GM21825 (cell line): ENCODE measurements around the gene SLC12A7.
"Not testable (repeated sequence)": the region's sequence is repeated elsewhere in the genome, so short reads cannot be mapped to it uniquely, and the experiment has no call there.

ENCODE experiments used
- ATAC-seq: cut with Tn5 transposase; IDR thresholded peaks from one replicate; pipeline ENCODE4 v1.9.1; 2021; ENCODE audit warnings: mild to moderate bottlenecking, moderate library complexity; ENCODE audit not compliant: unreplicated experiment

SLC12A7 gene

GRCh38 chr5:1127959-1128785 is 16.3 kb upstream of the SLC12A7 start:
- ATAC-seq: no peak

- not testable (repeated sequence) for ATAC-seq
Observed at GRCh38 chr5:1125695-1126094, 13.8 kb upstream of the SLC12A7 start.

- ATAC-seq: no peak
Observed at GRCh38 chr5:1125030-1125357, 13.1 kb upstream of the SLC12A7 start.

- ATAC-seq: no peak
Observed at GRCh38 chr5:1124205-1125029, 12.6 kb upstream of the SLC12A7 start.

- ATAC-seq: no peak
Observed at GRCh38 chr5:1123418-1124147, 11.7 kb upstream of the SLC12A7 start.

GRCh38 chr5:1122511-1123294 is 10.8 kb upstream of the SLC12A7 start:
- no peak for ATAC-seq

- no peak for ATAC-seq
Observed at GRCh38 chr5:1121891-1122290, 10.0 kb upstream of the SLC12A7 start.

GRCh38 chr5:1121044-1121443 is 9.2 kb upstream of the SLC12A7 start:
- no peak for ATAC-seq

- no peak for ATAC-seq
Observed at GRCh38 chr5:1120236-1120999, 8.6 kb upstream of the SLC12A7 start.

- no peak for ATAC-seq
Observed at GRCh38 chr5:1119312-1119831, 7.5 kb upstream of the SLC12A7 start.

GRCh38 chr5:1118738-1119137 is 6.9 kb upstream of the SLC12A7 start:
- no peak for ATAC-seq

- ATAC-seq: no peak
Observed at GRCh38 chr5:1118231-1118698, 6.4 kb upstream of the SLC12A7 start.

- ATAC-seq: no peak
Observed at GRCh38 chr5:1116977-1117376, 5.1 kb upstream of the SLC12A7 start.

GRCh38 chr5:1116109-1116740 is 4.4 kb upstream of the SLC12A7 start:
- no peak for ATAC-seq

- ATAC-seq: no peak
Observed at GRCh38 chr5:1115123-1115815, 3.4 kb upstream of the SLC12A7 start.

- ATAC-seq: no peak
Observed at GRCh38 chr5:1113805-1114586, 2.1 kb upstream of the SLC12A7 start.

- ATAC-seq: no peak
Observed at GRCh38 chr5:1113332-1113690, 1.4 kb upstream of the SLC12A7 start.
